Sigmoid colon (tissue), 7 donors: ENCODE measurements around the gene ABLIM2. TPM values are rescaled to one million over a fixed set of nuclear protein-coding genes. Genes with fewer than 3 reads are reported as not detected.

ENCODE experiments used
- DNase-seq: peaks from one replicate; pipeline ENCODE4 v3.0.0-alpha.2; 2019
- H3K27ac ChIP-seq, 4 donors: fragments of 200-600 bp; sonication (generic); one replicate each; pipeline ENCODE4 v1.5.1; 2016 to 2019; ENCODE audit warnings: mild to moderate bottlenecking in 1 of 4
- H3K27me3 ChIP-seq, 3 donors: fragments of 200-600 bp; sonication (generic); one replicate each; pipeline ENCODE4 v1.5.1; 2019; ENCODE audit warnings: mild to moderate bottlenecking in 1 of 3
- H3K36me3 ChIP-seq, 4 donors: fragments of 200-600 bp; sonication (generic); one replicate each; pipeline ENCODE4 v1.5.1; 2016 to 2019
- H3K4me1 ChIP-seq, 4 donors: fragments of 200-600 bp; sonication (generic); one replicate each; pipeline ENCODE4 v1.5.1; 2017 to 2019
- H3K4me3 ChIP-seq, 4 donors: fragments of 200-600 bp; sonication (generic); one replicate each; pipeline ENCODE4 v1.5.1; 2017 to 2019; ENCODE audit warnings: mild to moderate bottlenecking in 2 of 4, moderate library complexity in 1 of 4
- H3K9me3 ChIP-seq, 4 donors: fragments of 200-600 bp in 3 of 4; sonication (generic) in 3 of 4; one replicate each; pipeline versions ENCODE4 v1.5.1 to v1.6.1; 2013 to 2019
- CTCF ChIP-seq, 4 experiments: fragments of 450-650 bp in 3 of 4; fragments of 200-600 bp in 1 of 4; IDR thresholded peaks; one replicate each; pipeline ENCODE4 v1.5.1; 2016 to 2019; ENCODE audit warnings: antibody characterized with exemption in 4 of 4, mild to moderate bottlenecking in 3 of 4, moderate library complexity in 2 of 4
- EP300 ChIP-seq, 4 donors: sonication (generic); formaldehyde crosslinking; IDR thresholded peaks; one replicate each; pipeline ENCODE4 v1.6.1; 2017; ENCODE audit warnings: antibody characterized with exemption in 4 of 4
- POLR2A ChIP-seq, 2 donors: fragments of 450-650 bp; IDR thresholded peaks; one replicate each; pipeline ENCODE4 v1.6.1; 2016; ENCODE audit warnings: antibody characterized with exemption in 2 of 2, mild to moderate bottlenecking in 2 of 2, moderate library complexity in 2 of 2
- POLR2AphosphoS5 ChIP-seq, 4 donors: sonication (generic); formaldehyde crosslinking; IDR thresholded peaks; one replicate each; pipeline ENCODE4 v1.6.1; 2017; ENCODE audit warnings: antibody characterized with exemption in 4 of 4
- WGBS, 2 donors: extraction: QIAGEN DNeasy Blood & Tissue Kit; methylation state at CpG; one replicate each; pipeline ENCODE4 v1.1.7; 2013; 5-methylcytosine and 5-hydroxymethylcytosine counted together
- intact Hi-C: fragments of 100-400 bp; cut with DNase I; formaldehyde crosslinking; loops from one replicate; pipeline ENCODE4 v1.15.1; 2023
- polyA plus RNA-seq, 3 donors: library from polyadenylated mRNA; stranded (reverse); fragments of 200-250 nt; gene quantifications; one replicate each; pipeline ENCODE4 v1.2.3, GENCODE V29; 2013
- total RNA-seq, 4 donors: library from RNA; depleted of rRNA; stranded (reverse); fragments of >200 nt; gene quantifications; one replicate each; pipeline ENCODE4 v1.1.0, GENCODE V29; 2016
- donor health status: healthy with polysubstance abuse.
- donor health status: Bipolar disorder and iron deficiency.
- donor health status: healthy.

ABLIM2 gene
- total and polyA plus RNA-seq, 7 donors: 3.1 to 15.0 (median 7.4) TPM

DNA sequence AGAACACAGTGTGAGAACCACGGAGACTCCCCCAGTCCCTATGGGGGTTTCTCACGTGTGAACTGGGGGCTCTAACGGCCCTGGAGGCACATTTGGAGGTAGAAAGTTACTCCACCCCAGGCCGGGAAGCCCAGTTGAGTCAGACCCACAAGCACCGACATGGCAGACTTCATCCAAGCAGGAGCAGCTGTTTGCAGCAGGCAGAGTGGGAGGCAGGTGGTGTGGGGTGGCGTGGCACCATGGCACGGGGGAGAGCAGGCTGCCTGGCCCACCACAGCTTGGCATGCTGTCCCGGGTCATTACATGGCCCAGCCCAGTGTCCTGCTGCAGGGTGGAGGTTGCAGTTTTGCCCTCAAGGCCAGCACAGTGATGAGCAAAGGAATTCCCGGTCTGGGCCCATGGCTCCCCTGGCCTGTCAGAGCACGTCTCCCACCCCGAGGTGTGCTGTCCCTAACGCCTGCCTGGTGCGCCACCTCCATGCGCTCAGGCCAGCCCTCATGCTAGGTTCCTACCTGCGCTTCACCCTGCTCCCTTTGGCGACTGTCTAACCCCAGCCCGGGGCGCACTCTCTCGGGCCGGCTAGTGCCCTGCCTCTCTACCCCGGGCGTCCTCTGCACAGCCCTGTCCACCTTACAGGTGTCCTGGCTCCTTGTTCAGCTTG is 128.4 kb downstream of the ABLIM2 start:
- DNase-seq: no peak
- Histone ChIP-seq H3K27me3 (no peaks in the 10 kb centered on the region), H3K4me1 (no peaks in the 10 kb centered on the region), H3K36me3 (no peaks in the 10 kb centered on the region), H3K27ac (no peak overlapping the region), H3K9me3 (no peaks in the 10 kb centered on the region), H3K4me3 (no peak overlapping the region)
- intact Hi-C loops: no loop called here
- 92 to 95% methylated on average over 22 of the region's 22 CpGs for whole genome bisulfite sequencing, 2 donors
- TF ChIP-seq POLR2AphosphoS5 (IDR thresholded peaks at IDR 0.05) (no peak), CTCF (IDR thresholded peaks at IDR 0.05) (no peak), POLR2A (IDR thresholded peaks at IDR 0.05) (no peak), EP300 (IDR thresholded peaks at IDR 0.05) (no peak)

DNA sequence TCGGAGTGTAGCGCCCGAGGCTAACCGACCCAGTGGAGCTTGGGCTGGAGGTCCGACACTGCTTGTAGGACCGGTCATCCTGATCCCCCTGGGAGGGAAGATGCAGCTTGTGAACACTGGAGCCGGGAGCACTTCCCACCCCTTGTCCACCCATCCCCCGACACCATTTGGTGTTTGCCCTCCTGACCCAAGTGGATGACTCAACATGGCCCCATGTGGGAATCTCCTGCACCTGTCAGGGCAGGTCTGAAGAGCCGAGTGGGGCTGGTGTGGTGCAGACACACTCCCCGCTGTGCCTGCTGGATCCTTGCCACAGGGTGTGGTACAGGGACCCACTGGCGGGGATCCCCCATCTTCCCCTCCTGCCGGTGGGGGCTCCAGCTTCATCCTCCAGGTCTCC is 128.9 kb downstream of the ABLIM2 start:
- 81 to 89% methylated on average over 12 of the region's 12 CpGs for WGBS, 2 donors
- no peaks in the 10 kb centered on the region for H3K9me3 ChIP-seq
- no peak overlapping the region for H3K27ac ChIP-seq
- no peak for DNase-seq
- H3K27me3 ChIP-seq: no peaks in the 10 kb centered on the region
- H3K4me3 ChIP-seq: no peak overlapping the region
- H3K4me1 ChIP-seq: no peaks in the 10 kb centered on the region
- H3K36me3 ChIP-seq: no peaks in the 10 kb centered on the region
- intact Hi-C loops: no loop called here
- TF ChIP-seq CTCF (IDR thresholded peaks at IDR 0.05) (no peak), POLR2AphosphoS5 (IDR thresholded peaks at IDR 0.05) (no peak), EP300 (IDR thresholded peaks at IDR 0.05) (no peak), POLR2A (IDR thresholded peaks at IDR 0.05) (no peak)

GRCh38 chr4:8028884-8029568 is 129.6 kb downstream of the ABLIM2 start:
- no peak for DNase-seq
- Histone ChIP-seq H3K4me1 (no peaks in the 10 kb centered on the region), H3K4me3 (no peak overlapping the region), H3K27me3 (no peaks in the 10 kb centered on the region), H3K9me3 (no peaks in the 10 kb centered on the region), H3K27ac (no peak overlapping the region), H3K36me3 (no peaks in the 10 kb centered on the region)
- TF ChIP-seq CTCF (IDR thresholded peaks at IDR 0.05): no peak
- no peak for TF ChIP-seq EP300 (IDR thresholded peaks at IDR 0.05)
- no peak for TF ChIP-seq POLR2AphosphoS5 (IDR thresholded peaks at IDR 0.05)
- TF ChIP-seq POLR2A (IDR thresholded peaks at IDR 0.05): no peak
- intact Hi-C loops: no loop called here
- WGBS, 2 donors: 81 to 93% methylated on average over 20 of the region's 20 CpGs

GRCh38 chr4:8028368-8028767 is 130.2 kb downstream of the ABLIM2 start:
- H3K27me3 ChIP-seq: no peaks in the 10 kb centered on the region
- H3K4me3 ChIP-seq: no peak overlapping the region
- no peak for DNase-seq
- WGBS, 2 donors: 90% methylated on average over 2 of the region's 2 CpGs
- H3K9me3 ChIP-seq: no peaks in the 10 kb centered on the region
- no peak overlapping the region for H3K27ac ChIP-seq
- H3K36me3 ChIP-seq: no peaks in the 10 kb centered on the region
- TF ChIP-seq CTCF (IDR thresholded peaks at IDR 0.05): no peak
- no peak for TF ChIP-seq POLR2AphosphoS5 (IDR thresholded peaks at IDR 0.05)
- TF ChIP-seq EP300 (IDR thresholded peaks at IDR 0.05): no peak
- no peak for TF ChIP-seq POLR2A (IDR thresholded peaks at IDR 0.05)
- H3K4me1 ChIP-seq: no peaks in the 10 kb centered on the region
- intact Hi-C loops: no loop called here
